B cell (primary cell): ENCODE results near the gene MICALL1. TPM values are rescaled to one million over a fixed set of nuclear protein-coding genes. Genes with fewer than 3 reads are reported as not detected.

ENCODE experiments used
- ATAC-seq: fragments of 200-7000 bp; cut with Tn5 transposase; one replicate; pipeline ENCODE4 v1.10.0; 2021; ENCODE audit warnings: low read depth, mild to moderate bottlenecking, moderate number of reproducible peaks, moderate library complexity
- CTCF ChIA-PET: fragments of 350-600 bp; sonication (Branson Sonifier 250); formaldehyde crosslinking; loops from one replicate; lab custom pipeline; 2021; ENCODE audit warnings: antibody characterized with exemption, inconsistent platforms; lab: Charles Lee
- POLR2A ChIA-PET: fragments of 350-600 bp; sonication (Branson Sonifier 250); formaldehyde crosslinking; loops from one replicate; lab custom pipeline; 2021; ENCODE audit warnings: antibody characterized with exemption; lab: Charles Lee
- DNase-seq: peaks from one replicate; pipeline ENCODE4 v3.0.0; 2013
- H2AFZ ChIP-seq: 2 replicates; pipeline ENCODE4 v1.6.1; 2012; ENCODE audit warnings: mild to moderate bottlenecking, low read depth, low read length; ENCODE audit not compliant: insufficient read depth, poor library complexity, severe bottlenecking
- H3K27ac ChIP-seq, 2 donors: 1 replicate in 1 of 2; 2 replicates in 1 of 2; pipeline ENCODE4 v1.5.1; 2012 to 2013; ENCODE audit warnings: low read length in 2 of 2, mild to moderate bottlenecking in 2 of 2, moderate library complexity in 1 of 2
- H3K27me3 ChIP-seq, 4 experiments: fragments of 200-600 bp in 1 of 4; sonication (generic) in 1 of 4; replicated peaks in 1 of 4; 1 replicate in 2 of 4; 2 replicates in 2 of 4; pipeline versions ENCODE4 v1.6.1 to v1.7.0; 2013 to 2016; ENCODE audit warnings: low read length in 3 of 4, mild to moderate bottlenecking in 2 of 4, mixed read lengths in 1 of 4, moderate library complexity in 1 of 4; ENCODE audit not compliant: insufficient read depth in 4 of 4, control insufficient read depth in 3 of 4; ENCODE audit errors: control extremely low read depth in 1 of 4
- H3K36me3 ChIP-seq, 2 experiments: replicated peaks in 1 of 2; 1 replicate in 1 of 2; 2 replicates in 1 of 2; pipeline versions ENCODE4 v1.6.1 to v1.7.1; 2013; ENCODE audit warnings: low read length in 1 of 2; ENCODE audit not compliant: insufficient read depth in 2 of 2, control insufficient read depth in 1 of 2; ENCODE audit errors: control extremely low read depth in 1 of 2, extremely low read depth in 1 of 2
- H3K4me1 ChIP-seq, 2 donors: fragments of 200-600 bp in 1 of 2; sonication (generic) in 1 of 2; 1 replicate in 1 of 2; 2 replicates in 1 of 2; pipeline versions ENCODE4 v1.5.1 to v1.6.1; 2013 to 2017; ENCODE audit warnings: low read length in 2 of 2; ENCODE audit not compliant: control insufficient read depth in 2 of 2, insufficient read depth in 2 of 2
- H3K4me2 ChIP-seq: replicated peaks from 2 replicates; pipeline ENCODE3; 2012; ENCODE audit warnings: mild to moderate bottlenecking, low read depth, low read length; ENCODE audit not compliant: poor library complexity, severe bottlenecking
- H3K4me3 ChIP-seq, 5 experiments: fragments of 200-600 bp in 1 of 5; sonication (generic) in 1 of 5; 1 replicate in 3 of 5; 2 replicates in 2 of 5; pipeline versions ENCODE4 v1.5.1 to v1.7.0; 2011 to 2016; ENCODE audit warnings: low read length in 4 of 5, mild to moderate bottlenecking in 4 of 5, low read depth in 2 of 5, control low read depth in 1 of 5, moderate library complexity in 1 of 5; ENCODE audit not compliant: insufficient read depth in 1 of 5; ENCODE audit errors: control extremely low read depth in 1 of 5, extremely low read depth in 1 of 5
- H3K79me2 ChIP-seq: fragments of 200-600 bp; sonication (generic); one replicate; pipeline ENCODE4 v1.6.0; 2016; ENCODE audit warnings: low read length; ENCODE audit not compliant: control insufficient read depth, insufficient read depth
- H3K9ac ChIP-seq: fragments of 200-600 bp; sonication (generic); 2 replicates; pipeline ENCODE4 v1.6.1; 2017; ENCODE audit warnings: mild to moderate bottlenecking, low read length, moderate library complexity
- H3K9me3 ChIP-seq, 3 donors: one replicate each; pipeline versions ENCODE4 v1.6.1 to v1.7.1; 2013; ENCODE audit warnings: low read length in 2 of 3; ENCODE audit not compliant: control insufficient read depth in 2 of 3, insufficient read depth in 1 of 3; ENCODE audit errors: control extremely low read depth in 1 of 3
- H4K20me1 ChIP-seq: 2 replicates; pipeline ENCODE4 v1.6.0; 2012; ENCODE audit warnings: mild to moderate bottlenecking, low read length; ENCODE audit not compliant: insufficient read depth, control insufficient read depth, poor library complexity, severe bottlenecking
- H3K27ac Mint-ChIP-seq: one replicate; pipeline ENCODE4 v1.8.0; 2021; ENCODE audit warnings: mixed read lengths
- H3K27me3 Mint-ChIP-seq: one replicate; pipeline ENCODE4 v1.8.0; 2021; ENCODE audit warnings: mixed read lengths
- H3K4me1 Mint-ChIP-seq: one replicate; pipeline ENCODE4 v1.8.0; 2021; ENCODE audit warnings: mixed read lengths
- H3K4me3 Mint-ChIP-seq: one replicate; pipeline ENCODE4 v1.8.0; 2021; ENCODE audit warnings: mixed read lengths
- H3K9me3 Mint-ChIP-seq: one replicate; pipeline ENCODE4 v1.8.0; 2022; ENCODE audit warnings: mixed read lengths; ENCODE audit not compliant: insufficient read depth
- CTCF ChIP-seq: fragments of 200-600 bp; IDR thresholded peaks from one replicate; pipeline ENCODE4 v1.8.0; 2022; ENCODE audit warnings: antibody characterized with exemption, mild to moderate bottlenecking
- EZH2 ChIP-seq: IDR thresholded peaks from 2 replicates; pipeline ENCODE4 v1.6.1; 2012; ENCODE audit warnings: borderline replicate concordance, low read depth, mild to moderate bottlenecking, moderate library complexity, low read length; ENCODE audit not compliant: insufficient read depth, poor library complexity, severe bottlenecking
- WGBS: methylation state at CpG from one replicate; pipeline ENCODE4 v1.1.5; 2013; ENCODE audit warnings: missing lambda C conversion rate; ENCODE audit not compliant: insufficient coverage; 5-methylcytosine and 5-hydroxymethylcytosine counted together
- intact Hi-C: fragments of 100-400 bp; cut with micrococcal nuclease; formaldehyde crosslinking; loops from one replicate; pipeline ENCODE4 v1.10.0; 2022
- polyA plus RNA-seq: library from polyadenylated mRNA; depleted of rRNA; stranded (reverse); fragments of >200 nt; gene quantifications from 2 replicates; pipeline ENCODE4 v1.2.3, GENCODE V29; 2012
- total RNA-seq, 2 donors: library from RNA; stranded (reverse); fragments of 120-200 nt in 1 of 2; gene quantifications; 1 replicate in 1 of 2; 2 replicates in 1 of 2; pipeline versions ENCODE4 v1.2.3 to v1.2.4, GENCODE V29; 2013 to 2022

Gene MICALL1
- total and polyA plus RNA-seq, 2 donors (not counting 1 experiment from before 2014, with no cell fraction given), result 21.0 to 34.9 TPM

DNA sequence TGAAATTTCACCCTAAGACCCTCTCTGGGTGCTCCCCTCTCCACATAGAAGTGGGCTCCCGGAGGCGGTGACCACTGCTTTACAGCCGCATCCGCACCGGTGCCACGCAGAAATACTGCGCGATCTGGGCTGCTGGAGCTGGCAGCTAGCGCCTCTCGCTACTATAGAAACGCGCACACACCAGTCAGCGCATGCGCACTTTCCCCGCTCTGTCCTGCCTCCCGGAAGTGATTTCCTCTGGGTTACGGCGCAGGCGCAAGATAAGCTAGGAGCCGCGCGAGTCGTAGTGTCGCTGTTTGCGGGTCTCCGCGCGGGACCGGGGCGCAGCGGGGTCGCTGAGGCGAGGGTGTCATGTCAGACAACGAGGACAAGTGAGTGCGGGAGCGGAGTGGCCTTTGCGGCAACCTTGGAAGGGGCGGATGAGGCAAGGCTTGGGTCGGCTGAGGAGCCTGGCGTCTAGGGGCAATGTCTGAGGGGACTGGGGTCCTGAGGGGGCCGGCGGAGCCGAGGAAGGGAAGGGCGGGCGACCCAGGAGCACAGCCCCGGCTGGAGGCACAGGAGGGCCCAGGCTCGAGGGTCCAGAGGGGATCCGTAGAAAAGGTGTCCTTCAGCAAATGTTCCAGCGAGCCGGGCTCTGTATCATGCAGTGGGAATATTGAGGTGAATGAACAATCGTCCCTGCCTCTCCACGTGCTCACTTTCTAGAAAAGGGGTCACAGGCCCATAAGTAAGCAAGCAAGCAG lies 47.5 kb downstream of the MICALL1 start, which contains the start of the genes C22orf23 and POLR2F:
Gene C22orf23 (minus strand): TSS at position 165 of the 743 bp plus-strand sequence. CDS start 452 bp downstream, outside the sequence.
Gene POLR2F (plus strand): TSS at position 263 of the 743 bp plus-strand sequence. CDS start 89 bp downstream, at position 352.
- CTCF ChIA-PET, result interaction anchor here (0.7 to 2.1 kb wide), 7 partner anchors 12 to 146 kb away, joined by 3 to 18 read pairs (median 3); partner anchors contain the start of genes GCAT and MICALL1
- ATAC-seq (peak; percentile 94), DNase-seq (peak; percentile 97)
- Histone ChIP-seq H3K9ac (peak within 1 kb of the TSS; percentile 75), H4K20me1 (no peaks in the 10 kb centered on the region), H3K9me3 (no peaks in the 10 kb centered on the region), H3K79me2 (peaks cover 21% of the 10 kb centered on the region), H3K4me3 (peak within 1 kb of the TSS; percentile 64 to 99 (median 88)), H3K27ac (peak within 1 kb of the TSS; percentile 24 to 76), H3K27me3 (peaks cover 2 to 14% (median 8%) of the 10 kb centered on the region in 4 experiments), H3K4me2 (peak within 1 kb of the TSS; percentile 87), H2AFZ (peak within 1 kb of the TSS; percentile 84), H3K4me1 (peaks cover 17 to 20% of the 10 kb centered on the region in 2 donors), H3K36me3 (peaks cover 5 to 18% of the 10 kb centered on the region in 2 experiments)
- peaks cover 26% of the 10 kb centered on the region for H3K4me1 Mint-ChIP-seq
- intact Hi-C loops, result loop anchor here (1.0 to 5.0 kb wide), 4 partner anchors 19 to 136 kb away; partner anchors contain the start of genes EIF3L and MICALL1
- peaks cover 14% of the 10 kb centered on the region for H3K27me3 Mint-ChIP-seq
- TF ChIP-seq EZH2 (no peak), CTCF (no peak)
- no peaks in the 10 kb centered on the region for H3K9me3 Mint-ChIP-seq
- peak within 1 kb of the TSS; percentile 97 for H3K27ac Mint-ChIP-seq
- under 1% methylated on average over 52 of the region's 52 CpGs for WGBS
- peak within 1 kb of the TSS; percentile 99 for H3K4me3 Mint-ChIP-seq
- POLR2A ChIA-PET, result interaction anchor here (0.5 to 1.1 kb wide), 6 partner anchors 33 to 742 kb away, joined by 3 to 7 read pairs (median 4); partner anchors contain the start of genes ANKRD54 and MICALL1
